Measurements from ENCODE around the gene IGF1R. TPM values are rescaled to one million over a fixed set of nuclear protein-coding genes. Genes with fewer than 3 reads are reported as not detected.

Gene IGF1R
- polyA plus RNA-seq, 1 experiment = 36.2 TPM

GRCh38 chr15:98949624-98950023, 301.3 kb downstream of the IGF1R start:
- ChIA-PET CTCF (no interaction called here), POLR2A (no interaction called here)
- H3K4me3 ChIP-seq (ENCODE audit: low read depth, low read length) = no peak overlapping the region
- H3K36me3 ChIP-seq (ENCODE audit: control insufficient read depth, insufficient read depth, low read length) = peaks cover 25% of the 10 kb centered on the region
- no peak for DNase-seq (ENCODE audit: low read depth)
- TF ChIP-seq CTCF (IDR thresholded peaks at IDR 0.05; ENCODE audit: insufficient read depth, low read depth, low read length) = no peak
- H3K27me3 ChIP-seq (ENCODE audit: control insufficient read depth, insufficient read depth, low read length) = no peaks in the 10 kb centered on the region

GRCh38 chr15:98950248-98950647, 301.9 kb downstream of the IGF1R start:
- POLR2A ChIA-PET = no interaction called here
- CTCF ChIA-PET = no interaction called here
- no peak for TF ChIP-seq CTCF (IDR thresholded peaks at IDR 0.05; ENCODE audit: insufficient read depth, low read depth, low read length)
- no peaks in the 10 kb centered on the region for H3K27me3 ChIP-seq (ENCODE audit: control insufficient read depth, insufficient read depth, low read length)
- peaks cover 22% of the 10 kb centered on the region for H3K36me3 ChIP-seq (ENCODE audit: control insufficient read depth, insufficient read depth, low read length)
- no peak overlapping the region for H3K4me3 ChIP-seq (ENCODE audit: low read depth, low read length)
- DNase-seq (ENCODE audit: low read depth) = no peak

GRCh38 chr15:98951004-98951403, 302.7 kb downstream of the IGF1R start:
- H3K27me3 ChIP-seq (ENCODE audit: control insufficient read depth, insufficient read depth, low read length) = no peaks in the 10 kb centered on the region
- no peak for TF ChIP-seq CTCF (IDR thresholded peaks at IDR 0.05; ENCODE audit: insufficient read depth, low read depth, low read length)
- DNase-seq (ENCODE audit: low read depth) = no peak
- H3K36me3 ChIP-seq (ENCODE audit: control insufficient read depth, insufficient read depth, low read length) = peaks cover 22% of the 10 kb centered on the region
- ChIA-PET POLR2A (no interaction called here), CTCF (no interaction called here)
- no peak overlapping the region for H3K4me3 ChIP-seq (ENCODE audit: low read depth, low read length)

- no peak for TF ChIP-seq CTCF (IDR thresholded peaks at IDR 0.05; ENCODE audit: insufficient read depth, low read depth, low read length)
- H3K4me3 ChIP-seq (ENCODE audit: low read depth, low read length) = no peak overlapping the region
- H3K27me3 ChIP-seq (ENCODE audit: control insufficient read depth, insufficient read depth, low read length) = no peaks in the 10 kb centered on the region
- H3K36me3 ChIP-seq (ENCODE audit: control insufficient read depth, insufficient read depth, low read length) = peaks cover 25% of the 10 kb centered on the region
- DNase-seq (ENCODE audit: low read depth) = no peak
- ChIA-PET POLR2A (no interaction called here), CTCF (interaction anchor here (0.9 kb wide), 1 partner anchor 37 kb away, joined by 3 read pairs; no protein-coding TSS in a partner anchor)
These were observed 303.4 kb downstream of the IGF1R start for GRCh38 chr15:98951493-98952320.

GRCh38 chr15:98952381-98952803, 304.1 kb downstream of the IGF1R start:
- no peak for TF ChIP-seq CTCF (IDR thresholded peaks at IDR 0.05; ENCODE audit: insufficient read depth, low read depth, low read length)
- no peaks in the 10 kb centered on the region for H3K27me3 ChIP-seq (ENCODE audit: control insufficient read depth, insufficient read depth, low read length)
- no peak for DNase-seq (ENCODE audit: low read depth)
- CTCF ChIA-PET = no interaction called here
- POLR2A ChIA-PET = no interaction called here
- H3K36me3 ChIP-seq (ENCODE audit: control insufficient read depth, insufficient read depth, low read length) = peaks cover 32% of the 10 kb centered on the region
- no peak overlapping the region for H3K4me3 ChIP-seq (ENCODE audit: low read depth, low read length)
